HG03159 (cell line): ENCODE results near the gene ZC2HC1B.

Source experiments
- ATAC-seq: cut with Tn5 transposase; IDR thresholded peaks from one replicate; pipeline ENCODE4 v1.9.1; 2021; ENCODE audit warnings: mild to moderate bottlenecking, moderate library complexity; ENCODE audit not compliant: unreplicated experiment

The ZC2HC1B gene

GRCh38 chr6:143929975-143930374 is 65.7 kb downstream of the ZC2HC1B start:
- ATAC-seq = no peak

GRCh38 chr6:143934331-143934730 is 70.1 kb downstream of the ZC2HC1B start:
- ATAC-seq = no peak

- ATAC-seq = no peak
These were observed 70.6 kb downstream of the ZC2HC1B start for GRCh38 chr6:143934867-143935266.

DNA sequence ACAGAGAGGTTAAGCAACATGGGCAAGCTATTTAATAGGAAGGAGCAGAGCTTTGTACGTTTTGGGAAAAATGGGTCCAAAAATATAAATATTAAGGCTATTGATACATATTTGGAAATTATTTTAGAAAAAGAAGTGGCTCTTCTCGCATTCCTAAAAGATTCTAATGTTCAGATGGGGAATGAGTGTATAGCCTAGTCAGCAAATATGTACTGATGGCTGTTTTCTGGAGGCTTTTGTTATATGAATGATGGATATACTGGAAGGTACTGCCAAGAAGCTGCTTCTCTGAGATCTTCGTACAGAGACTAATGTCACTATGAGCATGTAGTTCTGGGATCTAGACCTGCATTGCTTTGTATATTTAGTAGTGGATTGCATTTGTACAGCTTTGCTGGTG is 72.1 kb downstream of the ZC2HC1B start:
- no peak for ATAC-seq

GRCh38 chr6:143936778-143937667 is 72.7 kb downstream of the ZC2HC1B start:
- ATAC-seq = no peak

DNA sequence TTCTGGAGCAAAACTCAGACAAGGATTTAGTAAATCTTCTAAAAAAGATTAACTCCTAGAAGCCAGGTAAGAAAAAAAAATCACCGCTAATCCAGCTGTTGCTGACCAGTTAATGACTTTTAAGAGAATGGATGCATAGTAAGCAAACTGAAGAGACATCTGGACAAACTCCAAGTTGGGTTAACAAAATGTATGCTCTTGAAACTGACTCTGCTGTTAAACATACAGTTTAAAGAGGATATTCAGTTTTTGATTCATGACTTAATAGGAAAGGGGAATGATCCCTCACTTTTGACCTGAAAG is 73.3 kb downstream of the ZC2HC1B start:
- no peak for ATAC-seq

- no peak for ATAC-seq
These were observed 75.1 kb downstream of the ZC2HC1B start for GRCh38 chr6:143939364-143939763.

- ATAC-seq = peak; percentile 100
These were observed 75.8 kb downstream of the ZC2HC1B start for GRCh38 chr6:143940011-143940597.

DNA sequence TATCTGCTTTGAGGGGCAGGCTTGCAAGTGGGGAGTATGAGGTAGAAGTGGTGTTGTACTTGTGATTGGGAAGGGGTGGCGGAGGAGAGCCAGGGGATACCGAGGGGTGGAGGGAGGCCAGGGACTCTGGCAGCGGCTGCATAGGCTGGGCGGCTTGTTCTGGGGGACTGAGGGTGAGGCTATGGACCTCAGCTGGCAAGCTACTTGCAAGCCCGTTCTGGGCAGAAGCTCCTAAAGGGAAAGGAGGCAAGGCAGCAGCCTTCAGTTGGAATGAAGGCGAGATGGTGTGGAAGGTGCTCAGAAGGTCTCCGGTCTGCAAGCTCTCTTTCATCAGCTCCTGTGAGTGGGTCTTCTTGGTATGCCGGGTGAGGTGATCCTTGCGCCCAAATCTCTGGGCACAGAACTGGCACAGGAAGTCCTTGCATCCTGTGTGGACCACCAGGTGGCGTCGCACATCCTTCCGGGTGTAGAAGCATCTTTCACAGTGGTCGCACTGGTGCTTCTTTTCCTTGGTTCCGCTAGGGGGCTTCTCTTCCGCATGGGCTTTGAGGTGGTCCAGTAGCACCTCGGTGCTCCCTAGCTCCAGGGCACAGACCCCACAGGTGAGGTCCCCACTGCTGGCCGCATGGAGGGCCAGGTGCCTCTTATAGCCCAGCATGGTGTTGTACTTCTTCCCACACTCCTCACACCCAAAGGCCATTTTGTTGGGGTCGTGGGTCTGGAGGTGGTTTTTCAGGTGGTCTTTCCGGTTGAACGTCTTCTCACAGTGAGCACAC is 77.8 kb downstream of the ZC2HC1B start:
- peak; percentile 54 for ATAC-seq

DNA sequence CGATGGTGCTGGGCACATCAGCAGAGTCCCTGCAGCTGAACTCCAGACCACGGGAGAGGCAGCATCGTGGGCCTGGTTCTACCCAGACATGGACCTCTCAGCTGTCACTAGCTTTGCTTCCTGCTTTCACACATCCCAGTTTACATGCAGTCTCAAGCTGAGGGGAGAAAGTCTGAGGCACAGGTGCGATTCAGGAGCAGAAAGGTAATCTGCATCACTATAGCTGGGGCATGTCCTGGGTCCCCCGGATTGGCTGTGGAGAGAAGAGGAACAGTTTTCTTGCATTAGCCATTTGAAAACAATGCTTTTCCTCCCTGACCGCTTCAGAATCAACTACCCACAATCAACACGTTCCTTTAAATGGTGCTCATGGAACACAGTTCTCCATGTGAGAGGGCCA is 83.9 kb downstream of the ZC2HC1B start:
- no peak for ATAC-seq

GRCh38 chr6:143949535-143949934 is 85.3 kb downstream of the ZC2HC1B start:
- no peak for ATAC-seq

DNA sequence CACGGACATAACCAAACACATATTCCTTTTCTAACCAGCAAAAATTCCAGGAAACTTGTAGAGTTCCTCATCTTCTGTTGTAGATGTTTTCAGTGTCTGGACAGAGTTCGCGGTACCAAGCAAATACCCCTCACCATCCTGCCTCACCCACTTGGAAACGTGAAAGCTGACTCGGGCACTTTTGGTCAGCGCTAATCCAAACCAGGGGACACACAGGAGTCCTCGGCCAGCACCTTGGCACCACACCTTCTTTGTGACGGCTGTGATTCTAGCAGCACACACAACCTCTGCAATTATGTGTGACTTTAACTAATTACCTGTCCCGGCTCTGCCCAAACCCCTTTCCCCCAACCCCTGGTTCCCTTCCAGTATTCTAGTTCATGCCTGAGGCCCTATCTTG is 85.7 kb downstream of the ZC2HC1B start:
- ATAC-seq = no peak

GRCh38 chr6:143950875-143951274 is 86.6 kb downstream of the ZC2HC1B start:
- no peak for ATAC-seq

GRCh38 chr6:143952060-143952778 is 87.9 kb downstream of the ZC2HC1B start:
- ATAC-seq = no peak

DNA sequence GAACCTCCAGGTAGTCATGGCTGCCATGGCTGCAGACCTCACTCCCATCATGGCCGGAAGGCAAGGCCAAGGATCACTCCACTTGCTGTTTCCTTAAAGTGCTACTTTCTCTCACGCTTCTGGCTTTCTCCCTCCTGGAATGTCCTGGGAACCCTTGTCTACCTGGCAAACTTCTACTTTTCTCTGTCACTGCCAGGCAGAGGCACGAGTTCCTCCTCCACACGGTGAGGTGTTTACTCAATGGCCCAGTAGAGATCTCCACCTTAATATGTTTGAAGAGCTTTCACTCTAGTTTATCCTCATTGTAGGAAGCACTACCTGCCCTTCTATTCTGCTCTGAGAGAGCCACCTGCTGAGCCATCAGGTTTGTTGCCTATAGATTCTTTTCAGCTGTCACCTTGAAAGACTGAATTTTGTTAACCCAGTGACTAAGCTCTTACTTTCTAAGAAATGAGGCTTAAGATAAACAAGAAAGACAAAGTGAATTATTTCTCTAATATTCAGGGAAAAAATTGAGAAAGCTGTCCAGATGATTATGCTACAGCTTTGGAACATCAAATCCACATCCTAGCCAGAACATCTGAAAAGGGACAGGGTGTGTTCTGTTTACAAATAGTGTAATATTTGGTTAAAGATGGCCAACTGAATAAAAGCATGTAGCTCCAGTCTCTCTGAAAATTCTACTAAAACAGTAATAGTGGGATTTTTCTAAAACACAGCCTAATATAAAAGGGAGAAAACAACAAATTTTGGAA is 88.8 kb downstream of the ZC2HC1B start:
- no peak for ATAC-seq

- no peak for ATAC-seq
These were observed 89.6 kb downstream of the ZC2HC1B start for GRCh38 chr6:143953922-143954321.

- ATAC-seq = no peak
These were observed 91.7 kb downstream of the ZC2HC1B start for GRCh38 chr6:143955971-143956370.

DNA sequence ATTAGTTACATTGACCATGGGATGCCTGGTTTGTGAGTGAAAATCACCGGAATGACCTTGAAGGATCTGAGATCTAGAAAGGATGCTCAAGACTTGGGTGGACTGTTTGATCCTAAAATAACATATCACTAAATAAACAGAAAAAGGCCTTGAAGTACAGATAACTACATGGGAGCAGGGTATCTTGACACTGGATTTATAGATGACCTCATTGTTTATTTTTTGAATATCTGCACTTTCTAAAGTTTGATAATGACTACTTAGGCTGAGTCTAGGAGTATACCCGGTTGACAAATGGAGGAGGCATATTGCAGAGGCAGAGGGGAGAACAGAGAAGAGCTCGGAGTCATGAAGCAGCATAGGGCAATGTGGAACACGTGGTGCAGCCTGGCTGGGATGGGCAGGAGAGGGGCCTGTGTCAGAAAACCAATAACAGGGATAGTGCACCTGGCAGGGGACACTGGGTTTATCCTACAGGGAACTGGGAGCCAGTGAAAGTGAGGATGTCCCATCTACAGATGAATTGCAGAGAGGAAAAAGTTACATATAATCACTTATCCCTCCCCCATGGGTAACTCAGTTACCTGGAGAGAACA is 93.5 kb downstream of the ZC2HC1B start:
- no peak for ATAC-seq

DNA sequence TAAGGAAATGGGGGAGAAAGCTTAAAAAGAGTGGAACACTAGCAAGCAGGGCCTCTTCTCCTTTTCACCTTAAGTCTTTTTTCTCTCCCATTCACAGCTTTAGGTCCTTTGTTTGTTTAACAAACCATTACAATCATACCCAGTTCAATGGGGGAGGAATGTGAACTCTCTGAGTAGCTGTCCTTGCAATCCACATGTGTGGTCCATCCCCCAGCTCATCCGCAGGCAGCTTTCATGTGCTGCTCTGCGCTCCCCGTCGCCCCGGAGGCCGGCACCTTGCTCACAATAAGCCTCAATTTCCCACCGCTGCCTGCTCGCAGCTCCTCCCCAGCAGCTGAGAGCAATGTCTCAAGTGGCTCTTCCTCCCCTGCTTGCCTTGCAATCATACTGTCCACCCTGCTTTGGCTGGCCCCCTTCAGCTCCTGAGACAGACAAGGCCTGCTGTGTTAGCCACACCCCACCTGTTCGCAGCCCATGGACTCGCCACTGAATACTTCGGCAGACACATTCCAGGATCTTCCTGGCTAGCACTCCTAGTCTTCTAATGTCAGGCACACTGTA is 94.6 kb downstream of the ZC2HC1B start:
- no peak for ATAC-seq

DNA sequence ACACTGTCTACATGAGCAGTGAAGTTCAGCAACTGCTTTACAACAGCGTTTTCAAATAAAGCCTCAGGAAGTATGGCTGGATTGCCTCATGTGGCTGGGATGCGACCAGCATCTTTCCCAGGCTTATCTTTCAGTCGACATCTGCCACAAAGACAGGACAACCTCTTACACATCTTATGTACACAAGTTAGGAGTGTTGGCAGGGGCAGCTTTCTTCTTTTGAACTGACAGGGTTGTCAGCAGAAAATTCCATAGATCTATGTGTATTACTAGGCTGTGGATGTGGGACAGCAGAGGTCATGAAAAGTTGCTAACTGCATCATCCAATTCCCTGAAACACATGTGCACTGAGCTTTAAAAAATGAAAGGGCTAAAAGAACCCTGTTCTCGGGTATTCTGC is 95.7 kb downstream of the ZC2HC1B start:
- ATAC-seq = no peak
